SH-SY5Y (cell line): ENCODE measurements around the gene TMEM140.

Experiments
- GATA2 ChIP-seq: IDR thresholded peaks from 2 replicates; pipeline ENCODE4 v1.6.1; 2011; ENCODE audit warnings: mild to moderate bottlenecking, low read depth, low read length
- GATA3 ChIP-seq: IDR thresholded peaks from 2 replicates; pipeline ENCODE4 v1.6.1; 2011; ENCODE audit warnings: low read depth, mild to moderate bottlenecking, low read length, moderate library complexity

DNA sequence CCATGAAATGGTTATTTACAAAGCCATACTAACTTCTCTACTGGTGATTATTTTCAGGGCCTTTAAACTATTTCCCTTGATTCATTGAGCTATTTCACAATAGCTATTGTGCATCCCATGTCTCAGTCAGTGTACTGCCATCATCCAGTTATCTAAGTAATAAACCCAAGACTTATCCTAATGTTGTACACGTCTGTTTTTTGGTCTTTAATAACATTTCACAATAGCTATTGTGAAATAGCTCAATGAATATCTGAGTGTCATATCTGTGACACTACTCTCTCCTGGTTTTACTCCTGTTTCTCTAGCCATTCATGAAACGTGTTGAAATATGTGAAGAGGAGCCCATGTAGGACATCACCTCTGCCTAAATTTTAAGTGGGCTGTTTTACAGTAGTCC, 36.5 kb upstream of the TMEM140 start:
- TF ChIP-seq GATA2 (no peak), GATA3 (no peak)
